Cerebellar nuclear complex (tissue), 1 donor: ENCODE data around the gene NSG1.
"Not testable (repeated sequence)": the region's sequence is repeated elsewhere in the genome, so short reads cannot be mapped to it uniquely, and the experiment has no call there.

Experiments
- DNase-seq, 2 experiments: peaks; one replicate each; lab custom pipeline; 2025; lab: John Stamatoyannopoulos, UW

NSG1 gene

GRCh38 chr4:4386736-4387392 lies at the start of gene NSG1:
Gene NSG1, plus strand, starts transcription at chr4:4387102. Its CDS starts 528 bp downstream, at chr4:4387630.
- no peak for DNase-seq

- DNase-seq = no peak
Measured at GRCh38 chr4:4338210-4339001, 48.5 kb upstream of the NSG1 start.

- DNase-seq = no peak
Measured at GRCh38 chr4:4339504-4340085, 47.3 kb upstream of the NSG1 start.

GRCh38 chr4:4341861-4342650 lies 44.8 kb upstream of the NSG1 start:
- DNase-seq = no peak

GRCh38 chr4:4343038-4343437 lies 43.9 kb upstream of the NSG1 start:
- no peak for DNase-seq

- DNase-seq = no peak
Measured at GRCh38 chr4:4344915-4345527, 41.9 kb upstream of the NSG1 start.

GRCh38 chr4:4347585-4347984 lies 39.3 kb upstream of the NSG1 start:
- DNase-seq = no peak

GRCh38 chr4:4348585-4348984 lies 38.3 kb upstream of the NSG1 start:
- not testable (repeated sequence) for DNase-seq

GRCh38 chr4:4349867-4350266 lies 37.0 kb upstream of the NSG1 start:
- DNase-seq = no peak

GRCh38 chr4:4350909-4351308 lies 36.0 kb upstream of the NSG1 start:
- DNase-seq = no peak

GRCh38 chr4:4355302-4355701 lies 31.6 kb upstream of the NSG1 start:
- DNase-seq = no peak

- no peak for DNase-seq
Measured at GRCh38 chr4:4356106-4357041, 30.5 kb upstream of the NSG1 start.

- DNase-seq = no peak
Measured at GRCh38 chr4:4358093-4358854, 28.6 kb upstream of the NSG1 start.

- no peak for DNase-seq
Measured at GRCh38 chr4:4361883-4362282, 25.0 kb upstream of the NSG1 start.

- DNase-seq = no peak
Measured at GRCh38 chr4:4362991-4363697, 23.8 kb upstream of the NSG1 start.

- DNase-seq = no peak
Measured at GRCh38 chr4:4364061-4364460, 22.8 kb upstream of the NSG1 start.

GRCh38 chr4:4364486-4365208 lies 22.3 kb upstream of the NSG1 start:
- no peak for DNase-seq

GRCh38 chr4:4368809-4369580 lies 17.9 kb upstream of the NSG1 start:
- no peak for DNase-seq
